Astrocyte of the cerebellum (primary cell): Measurements from ENCODE around the gene SH3RF3.

Experiments used
- DNase-seq: peaks from one replicate; pipeline ENCODE4 v3.0.0-alpha.2; 2011; ENCODE audit warnings: low read depth
- H3K4me3 ChIP-seq: 2 replicates; pipeline ENCODE4 v1.5.1; 2011; ENCODE audit warnings: mild to moderate bottlenecking, low read depth, low read length, moderate library complexity
- in situ Hi-C: cut with HindIII; loops from 2 replicates; pipeline ENCODE4 v1.10.0; 2017; ENCODE audit warnings: low sequenced_read_pairs
- TF ChIP-seq, protein P1 (sequence below): IDR thresholded peaks from 2 replicates; pipeline ENCODE4 v1.5.1; 2012; ENCODE audit warnings: low read length, low read depth, moderate library complexity, mild to moderate bottlenecking; ENCODE audit errors: missing control alignments

The SH3RF3 gene

DNA sequence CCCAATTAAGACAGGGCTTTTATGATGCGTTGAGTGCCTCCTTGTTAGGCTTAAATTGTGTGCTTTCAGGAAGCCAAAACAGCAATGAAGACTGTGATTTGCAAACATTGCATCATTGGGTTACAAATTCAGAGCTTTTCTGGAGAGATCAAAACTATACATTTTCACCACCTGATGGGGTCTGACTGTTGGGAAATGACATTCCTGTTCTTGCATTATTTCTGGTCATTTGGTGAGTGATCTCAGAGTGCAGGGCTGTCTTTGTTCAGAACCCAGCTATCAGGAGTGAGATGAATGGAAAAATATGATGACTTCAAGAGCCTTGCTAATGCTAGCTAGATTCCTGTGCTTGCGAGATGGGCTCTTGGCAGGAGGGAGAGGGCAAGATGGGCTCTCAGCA is 39.1 kb downstream of the SH3RF3 start:
- in situ Hi-C loops: no loop called here
- no peak for DNase-seq
- TF ChIP-seq, protein P1, sequence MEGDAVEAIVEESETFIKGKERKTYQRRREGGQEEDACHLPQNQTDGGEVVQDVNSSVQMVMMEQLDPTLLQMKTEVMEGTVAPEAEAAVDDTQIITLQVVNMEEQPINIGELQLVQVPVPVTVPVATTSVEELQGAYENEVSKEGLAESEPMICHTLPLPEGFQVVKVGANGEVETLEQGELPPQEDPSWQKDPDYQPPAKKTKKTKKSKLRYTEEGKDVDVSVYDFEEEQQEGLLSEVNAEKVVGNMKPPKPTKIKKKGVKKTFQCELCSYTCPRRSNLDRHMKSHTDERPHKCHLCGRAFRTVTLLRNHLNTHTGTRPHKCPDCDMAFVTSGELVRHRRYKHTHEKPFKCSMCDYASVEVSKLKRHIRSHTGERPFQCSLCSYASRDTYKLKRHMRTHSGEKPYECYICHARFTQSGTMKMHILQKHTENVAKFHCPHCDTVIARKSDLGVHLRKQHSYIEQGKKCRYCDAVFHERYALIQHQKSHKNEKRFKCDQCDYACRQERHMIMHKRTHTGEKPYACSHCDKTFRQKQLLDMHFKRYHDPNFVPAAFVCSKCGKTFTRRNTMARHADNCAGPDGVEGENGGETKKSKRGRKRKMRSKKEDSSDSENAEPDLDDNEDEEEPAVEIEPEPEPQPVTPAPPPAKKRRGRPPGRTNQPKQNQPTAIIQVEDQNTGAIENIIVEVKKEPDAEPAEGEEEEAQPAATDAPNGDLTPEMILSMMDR: no peak
- H3K4me3 ChIP-seq: no peak overlapping the region

DNA sequence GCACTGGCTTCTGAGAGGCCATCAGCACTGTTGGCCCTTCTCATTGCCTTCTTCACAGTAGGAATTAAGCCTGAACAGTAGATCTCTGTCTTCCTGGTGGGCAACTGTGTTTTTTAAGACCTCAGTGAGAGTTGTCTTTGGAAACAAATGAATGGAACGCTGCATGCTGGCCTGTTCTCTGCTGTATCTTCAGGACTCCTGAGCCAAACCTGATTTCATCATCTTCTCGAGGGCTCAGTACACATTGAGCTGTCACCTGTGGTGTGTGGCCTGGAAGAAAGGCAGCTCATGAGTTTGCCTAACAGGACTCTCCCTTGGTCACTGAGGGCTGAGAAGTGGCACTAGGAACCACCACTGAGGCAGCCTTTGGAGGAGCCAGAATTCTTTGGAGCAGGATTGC is 39.7 kb downstream of the SH3RF3 start:
- in situ Hi-C loops: no loop called here
- no peak for DNase-seq
- TF ChIP-seq, protein P1: no peak
- H3K4me3 ChIP-seq: no peak overlapping the region

DNA sequence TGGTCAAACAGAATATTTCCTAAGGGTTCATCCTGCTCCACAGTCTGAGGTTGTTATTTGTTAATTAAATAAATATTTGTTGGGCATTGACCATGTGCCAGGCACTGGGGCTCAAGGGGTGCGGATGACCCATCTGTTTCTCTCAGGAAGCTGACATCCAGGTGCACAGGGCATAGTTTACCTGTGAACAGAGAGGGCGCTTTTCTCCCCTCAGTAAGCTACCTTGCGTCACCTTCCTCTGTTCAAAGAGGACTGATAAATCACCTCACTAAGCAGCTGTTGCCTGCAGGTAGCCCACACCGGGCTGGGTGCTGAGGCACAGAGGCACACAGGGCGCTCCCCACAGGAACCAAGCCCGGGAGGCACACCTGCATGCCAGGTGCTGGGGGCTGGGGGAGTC is 41.6 kb downstream of the SH3RF3 start:
- no peak overlapping the region for H3K4me3 ChIP-seq
- TF ChIP-seq, protein P1: no peak
- in situ Hi-C loops: no loop called here
- DNase-seq: no peak

DNA sequence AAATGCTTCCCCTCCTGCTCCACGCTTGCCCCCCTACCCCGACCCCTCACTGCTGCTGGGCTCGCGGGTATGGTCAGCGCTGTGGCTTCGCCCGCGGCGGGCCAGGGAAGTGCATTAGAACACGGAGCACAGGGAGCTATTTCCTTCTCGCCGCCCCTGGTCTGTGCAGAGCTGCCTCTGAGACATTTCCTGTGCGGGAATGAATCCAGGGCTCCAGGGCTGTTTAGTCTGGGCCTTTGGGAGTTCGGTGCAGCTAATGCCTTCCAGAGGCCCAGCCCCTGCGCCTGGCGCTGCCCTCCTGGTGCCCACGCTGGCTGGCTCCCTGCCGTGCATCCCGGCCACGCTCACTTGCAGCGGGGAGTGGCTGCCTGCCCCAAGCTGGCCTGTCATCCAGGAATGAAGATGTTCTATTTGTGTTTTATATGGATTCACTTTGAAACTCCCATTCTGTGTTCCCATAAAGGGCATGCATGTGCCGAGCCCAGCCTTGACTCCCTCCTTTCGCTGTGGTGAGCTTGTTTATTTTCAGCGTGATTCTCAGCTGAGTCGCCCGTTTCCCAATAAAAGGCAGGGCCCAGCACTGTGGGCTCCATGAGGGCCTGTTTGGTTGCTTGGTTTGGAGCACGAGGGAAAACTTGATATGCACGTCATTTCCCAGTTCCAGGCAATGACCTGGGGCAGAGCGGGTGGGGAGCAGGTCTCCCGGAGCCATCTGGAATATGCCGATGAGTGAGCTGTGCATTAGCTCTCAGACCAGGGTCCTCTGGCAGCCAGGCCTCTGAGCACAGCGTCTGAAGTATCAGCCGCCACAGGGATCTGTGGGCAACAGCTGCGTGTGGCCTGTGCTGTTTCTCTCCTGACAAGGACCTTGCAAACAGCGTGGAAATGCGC is 42.7 kb downstream of the SH3RF3 start:
- DNase-seq: peak; percentile 93
- H3K4me3 ChIP-seq: no peak overlapping the region
- TF ChIP-seq, protein P1: peak; percentile 22
- in situ Hi-C loops: no loop called here

DNA sequence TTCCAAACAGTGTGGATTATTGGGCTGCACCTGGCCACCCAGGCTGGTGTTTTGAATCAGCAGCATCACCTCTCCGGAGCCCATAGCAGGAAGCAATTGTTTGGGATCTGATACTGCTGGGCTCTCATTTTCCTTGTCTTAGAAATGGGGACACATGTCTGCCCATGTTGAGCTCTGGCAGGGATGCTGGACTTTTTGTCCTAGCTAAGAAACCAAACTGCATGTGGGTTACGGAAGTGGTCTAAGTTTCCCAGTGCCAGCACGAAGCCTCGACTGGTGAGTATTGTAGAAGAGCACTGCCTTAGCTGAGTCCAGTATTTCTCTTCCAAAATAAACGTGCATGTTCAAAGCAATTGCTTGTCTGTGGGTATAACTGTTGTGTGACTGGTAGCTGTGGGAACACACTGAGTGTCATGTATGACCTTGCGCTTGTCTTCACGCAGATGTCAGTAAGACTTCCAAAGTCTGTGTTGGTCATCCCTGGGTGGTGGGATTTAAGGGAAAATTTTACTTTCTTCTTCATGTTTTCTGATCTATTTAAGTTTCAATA is 43.6 kb downstream of the SH3RF3 start:
- H3K4me3 ChIP-seq: no peak overlapping the region
- TF ChIP-seq, protein P1: no peak
- in situ Hi-C loops: no loop called here
- DNase-seq: no peak

DNA sequence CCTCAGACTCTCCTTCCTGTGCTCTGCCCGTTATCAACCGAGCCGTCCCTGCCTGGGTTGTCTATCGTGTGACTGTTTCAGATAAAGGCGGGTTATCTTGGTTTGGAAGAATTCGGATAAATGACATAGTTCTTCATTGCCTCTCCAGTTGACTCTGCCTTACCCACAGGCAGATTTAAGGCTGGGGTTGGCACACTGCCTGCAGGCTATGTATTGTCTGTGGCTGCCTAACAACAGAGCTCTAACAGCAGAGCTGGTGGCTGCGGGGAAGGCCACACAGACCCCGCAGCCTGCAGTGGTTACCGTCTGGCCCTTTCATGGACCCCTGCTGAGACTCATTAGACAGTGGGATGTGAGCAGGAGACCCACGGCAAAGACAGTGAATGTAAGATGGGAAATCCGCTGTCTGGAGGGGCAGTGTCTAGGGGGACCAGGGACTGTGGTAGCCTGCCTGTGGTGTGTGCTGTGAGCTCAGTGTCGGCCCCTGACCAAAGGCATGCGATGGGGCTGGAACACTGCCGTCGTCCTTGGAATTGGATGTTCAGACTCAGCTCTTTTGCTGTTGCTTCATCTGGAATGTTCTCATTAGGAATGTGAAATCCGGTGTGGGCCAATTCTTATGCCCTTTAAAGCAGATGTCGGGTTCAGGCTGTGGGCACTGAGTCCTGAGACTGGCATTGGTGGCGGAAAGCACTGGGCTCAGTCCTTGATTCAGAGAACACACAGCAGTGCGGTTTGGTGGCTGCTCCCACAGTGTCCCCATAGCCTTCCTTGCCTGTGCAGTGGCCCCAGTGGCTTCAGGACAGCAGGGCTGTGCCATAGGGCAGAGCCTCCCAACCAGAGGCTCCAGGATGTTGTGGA is 44.5 kb downstream of the SH3RF3 start:
- TF ChIP-seq, protein P1: no peak
- DNase-seq: peak; percentile 95
- in situ Hi-C loops: no loop called here
- no peak overlapping the region for H3K4me3 ChIP-seq
